ENCODE measurements around the gene PSMD7.

Gene PSMD7

GRCh38 chr16:74277974-74278373 is 18.6 kb upstream of the PSMD7 start:
- Histone ChIP-seq H3K23ac (ENCODE audit: low read length in 2 of 2) (no peak overlapping the region), H2BK120ac (ENCODE audit: low read depth, low read length) (no peak overlapping the region), H4K8ac (ENCODE audit: low read length) (no peak overlapping the region), H2AFZ (ENCODE audit: low read depth, low read length) (no peak overlapping the region), H3K36me3 (ENCODE audit: control insufficient read depth in 1 of 2, insufficient read depth in 2 of 2, low read depth in 1 of 2, low read length in 2 of 2) (no peaks in the 10 kb centered on the region), H3K79me1 (replicated peaks; ENCODE audit: low read length, poor library complexity, severe bottlenecking) (no peaks in the 10 kb centered on the region), H2BK5ac (ENCODE audit: low read depth, low read length, poor library complexity, severe bottlenecking) (no peak overlapping the region), H2BK12ac (ENCODE audit: low read length in 2 of 2) (no peak overlapping the region), H2BK15ac (ENCODE audit: low read depth, poor library complexity, severe bottlenecking) (no peak overlapping the region), H3K4me2 (ENCODE audit: low read length, poor library complexity, severe bottlenecking) (no peak overlapping the region), H3K9ac (ENCODE audit: low read length) (no peak overlapping the region), H3K4me3 (ENCODE audit: insufficient read depth in 1 of 2, low read depth in 1 of 2, low read length in 2 of 2) (no peak overlapping the region), H3K4ac (ENCODE audit: low read depth in 1 of 2, low read length in 2 of 2) (no peak overlapping the region), H3K27me3 (ENCODE audit: control insufficient read depth in 1 of 2, insufficient read depth in 1 of 2, low read length in 2 of 2) (peaks cover 9 to 19% of the 10 kb centered on the region in 2 experiments), H3K14ac (ENCODE audit: low read length in 2 of 2) (no peak overlapping the region), H2AK5ac (ENCODE audit: low read length, severe bottlenecking) (no peak overlapping the region), H3K9me3 (ENCODE audit: control insufficient read depth, low read length) (no peaks in the 10 kb centered on the region), H3K27ac (ENCODE audit: low read length, poor library complexity, severe bottlenecking) (no peak overlapping the region), H3K4me1 (ENCODE audit: control insufficient read depth, insufficient read depth, low read depth, low read length) (no peaks in the 10 kb centered on the region), H3K18ac (ENCODE audit: low read depth in 1 of 2, low read length in 2 of 2) (no peak overlapping the region), H4K91ac (ENCODE audit: low read length) (no peak overlapping the region)
- WGBS, result 92% methylated on average over 2 of the region's 2 CpGs
- DNase-seq, result no peak

- Histone ChIP-seq H3K23ac (ENCODE audit: low read length in 2 of 2) (no peak overlapping the region), H3K4ac (ENCODE audit: low read depth in 1 of 2, low read length in 2 of 2) (no peak overlapping the region), H3K9me3 (ENCODE audit: control insufficient read depth, low read length) (no peaks in the 10 kb centered on the region), H2BK15ac (ENCODE audit: low read depth, poor library complexity, severe bottlenecking) (no peak overlapping the region), H4K8ac (ENCODE audit: low read length) (no peak overlapping the region), H3K4me1 (ENCODE audit: control insufficient read depth, insufficient read depth, low read depth, low read length) (no peaks in the 10 kb centered on the region), H3K18ac (ENCODE audit: low read depth in 1 of 2, low read length in 2 of 2) (no peak overlapping the region), H3K79me1 (replicated peaks; ENCODE audit: low read length, poor library complexity, severe bottlenecking) (no peaks in the 10 kb centered on the region), H3K27me3 (ENCODE audit: control insufficient read depth in 1 of 2, insufficient read depth in 1 of 2, low read length in 2 of 2) (peaks cover 9 to 19% of the 10 kb centered on the region in 2 experiments), H2AFZ (ENCODE audit: low read depth, low read length) (no peak overlapping the region), H3K9ac (ENCODE audit: low read length) (no peak overlapping the region), H2BK120ac (ENCODE audit: low read depth, low read length) (no peak overlapping the region), H3K27ac (ENCODE audit: low read length, poor library complexity, severe bottlenecking) (no peak overlapping the region), H2AK5ac (ENCODE audit: low read length, severe bottlenecking) (no peak overlapping the region), H3K36me3 (ENCODE audit: control insufficient read depth in 1 of 2, insufficient read depth in 2 of 2, low read depth in 1 of 2, low read length in 2 of 2) (no peaks in the 10 kb centered on the region), H4K91ac (ENCODE audit: low read length) (no peak overlapping the region), H2BK5ac (ENCODE audit: low read depth, low read length, poor library complexity, severe bottlenecking) (no peak overlapping the region), H3K14ac (ENCODE audit: low read length in 2 of 2) (no peak overlapping the region), H2BK12ac (ENCODE audit: low read length in 2 of 2) (no peak overlapping the region), H3K4me3 (ENCODE audit: insufficient read depth in 1 of 2, low read depth in 1 of 2, low read length in 2 of 2) (no peak overlapping the region), H3K4me2 (ENCODE audit: low read length, poor library complexity, severe bottlenecking) (no peak overlapping the region)
- 72% methylated on average over 3 of the region's 3 CpGs for WGBS
- DNase-seq, result no peak
Observed at GRCh38 chr16:74279266-74279665, 17.3 kb upstream of the PSMD7 start.

- no peaks in the 10 kb centered on the region for H3K36me3 ChIP-seq (ENCODE audit: control insufficient read depth in 1 of 2, insufficient read depth in 2 of 2, low read depth in 1 of 2, low read length in 2 of 2)
- H2BK120ac ChIP-seq (ENCODE audit: low read depth, low read length), result no peak overlapping the region
- H3K4ac ChIP-seq (ENCODE audit: low read depth in 1 of 2, low read length in 2 of 2), result no peak overlapping the region
- no peak overlapping the region for H3K14ac ChIP-seq (ENCODE audit: low read length in 2 of 2)
- no peak overlapping the region for H2AFZ ChIP-seq (ENCODE audit: low read depth, low read length)
- H2AK5ac ChIP-seq (ENCODE audit: low read length, severe bottlenecking), result no peak overlapping the region
- WGBS, result 85% methylated on average over 4 of the region's 6 CpGs
- H3K79me1 ChIP-seq (replicated peaks; ENCODE audit: low read length, poor library complexity, severe bottlenecking), result no peaks in the 10 kb centered on the region
- H3K18ac ChIP-seq (ENCODE audit: low read depth in 1 of 2, low read length in 2 of 2), result no peak overlapping the region
- H3K9me3 ChIP-seq (ENCODE audit: control insufficient read depth, low read length), result no peaks in the 10 kb centered on the region
- H3K4me1 ChIP-seq (ENCODE audit: control insufficient read depth, insufficient read depth, low read depth, low read length), result no peaks in the 10 kb centered on the region
- no peak overlapping the region for H2BK12ac ChIP-seq (ENCODE audit: low read length in 2 of 2)
- H2BK5ac ChIP-seq (ENCODE audit: low read depth, low read length, poor library complexity, severe bottlenecking), result no peak overlapping the region
- no peak overlapping the region for H2BK15ac ChIP-seq (ENCODE audit: low read depth, poor library complexity, severe bottlenecking)
- H3K9ac ChIP-seq (ENCODE audit: low read length), result no peak overlapping the region
- H3K4me3 ChIP-seq (ENCODE audit: insufficient read depth in 1 of 2, low read depth in 1 of 2, low read length in 2 of 2), result no peak overlapping the region
- DNase-seq, result no peak
- no peak overlapping the region for H3K23ac ChIP-seq (ENCODE audit: low read length in 2 of 2)
- H3K27ac ChIP-seq (ENCODE audit: low read length, poor library complexity, severe bottlenecking), result no peak overlapping the region
- H4K91ac ChIP-seq (ENCODE audit: low read length), result no peak overlapping the region
- H3K4me2 ChIP-seq (ENCODE audit: low read length, poor library complexity, severe bottlenecking), result no peak overlapping the region
- peaks cover 9 to 20% of the 10 kb centered on the region in 2 experiments for H3K27me3 ChIP-seq (ENCODE audit: control insufficient read depth in 1 of 2, insufficient read depth in 1 of 2, low read length in 2 of 2)
- no peak overlapping the region for H4K8ac ChIP-seq (ENCODE audit: low read length)
Observed at GRCh38 chr16:74279805-74280204, 16.8 kb upstream of the PSMD7 start.

GRCh38 chr16:74280448-74280847 is 16.2 kb upstream of the PSMD7 start:
- no peaks in the 10 kb centered on the region for H3K9me3 ChIP-seq (ENCODE audit: control insufficient read depth, low read length)
- no peak overlapping the region for H2BK120ac ChIP-seq (ENCODE audit: low read depth, low read length)
- no peak overlapping the region for H2AK5ac ChIP-seq (ENCODE audit: low read length, severe bottlenecking)
- H3K18ac ChIP-seq (ENCODE audit: low read depth in 1 of 2, low read length in 2 of 2), result no peak overlapping the region
- H3K14ac ChIP-seq (ENCODE audit: low read length in 2 of 2), result no peak overlapping the region
- no peak overlapping the region for H2BK12ac ChIP-seq (ENCODE audit: low read length in 2 of 2)
- H4K8ac ChIP-seq (ENCODE audit: low read length), result no peak overlapping the region
- no peaks in the 10 kb centered on the region for H3K36me3 ChIP-seq (ENCODE audit: control insufficient read depth in 1 of 2, insufficient read depth in 2 of 2, low read depth in 1 of 2, low read length in 2 of 2)
- H3K4ac ChIP-seq (ENCODE audit: low read depth in 1 of 2, low read length in 2 of 2), result no peak overlapping the region
- no peak overlapping the region for H3K23ac ChIP-seq (ENCODE audit: low read length in 2 of 2)
- peaks cover 8 to 23% of the 10 kb centered on the region in 2 experiments for H3K27me3 ChIP-seq (ENCODE audit: control insufficient read depth in 1 of 2, insufficient read depth in 1 of 2, low read length in 2 of 2)
- H3K4me2 ChIP-seq (ENCODE audit: low read length, poor library complexity, severe bottlenecking), result no peak overlapping the region
- H2AFZ ChIP-seq (ENCODE audit: low read depth, low read length), result no peak overlapping the region
- no peak overlapping the region for H2BK15ac ChIP-seq (ENCODE audit: low read depth, poor library complexity, severe bottlenecking)
- H3K79me1 ChIP-seq (replicated peaks; ENCODE audit: low read length, poor library complexity, severe bottlenecking), result no peaks in the 10 kb centered on the region
- H2BK5ac ChIP-seq (ENCODE audit: low read depth, low read length, poor library complexity, severe bottlenecking), result no peak overlapping the region
- H3K27ac ChIP-seq (ENCODE audit: low read length, poor library complexity, severe bottlenecking), result no peak overlapping the region
- H3K4me3 ChIP-seq (ENCODE audit: insufficient read depth in 1 of 2, low read depth in 1 of 2, low read length in 2 of 2), result no peak overlapping the region
- no peaks in the 10 kb centered on the region for H3K4me1 ChIP-seq (ENCODE audit: control insufficient read depth, insufficient read depth, low read depth, low read length)
- no peak for DNase-seq
- H4K91ac ChIP-seq (ENCODE audit: low read length), result no peak overlapping the region
- no peak overlapping the region for H3K9ac ChIP-seq (ENCODE audit: low read length)
- 74% methylated on average over 5 of the region's 5 CpGs for WGBS
